GM18517 (cell line): ENCODE results near the gene CES2.
"Not testable (repeated sequence)": the region's sequence is repeated elsewhere in the genome, so short reads cannot be mapped to it uniquely, and the experiment has no call there.

ENCODE experiments used
- ATAC-seq: cut with Tn5 transposase; IDR thresholded peaks from one replicate; pipeline ENCODE4 v1.9.1; 2021; ENCODE audit warnings: mild to moderate bottlenecking, moderate library complexity; ENCODE audit not compliant: unreplicated experiment

Gene CES2

DNA sequence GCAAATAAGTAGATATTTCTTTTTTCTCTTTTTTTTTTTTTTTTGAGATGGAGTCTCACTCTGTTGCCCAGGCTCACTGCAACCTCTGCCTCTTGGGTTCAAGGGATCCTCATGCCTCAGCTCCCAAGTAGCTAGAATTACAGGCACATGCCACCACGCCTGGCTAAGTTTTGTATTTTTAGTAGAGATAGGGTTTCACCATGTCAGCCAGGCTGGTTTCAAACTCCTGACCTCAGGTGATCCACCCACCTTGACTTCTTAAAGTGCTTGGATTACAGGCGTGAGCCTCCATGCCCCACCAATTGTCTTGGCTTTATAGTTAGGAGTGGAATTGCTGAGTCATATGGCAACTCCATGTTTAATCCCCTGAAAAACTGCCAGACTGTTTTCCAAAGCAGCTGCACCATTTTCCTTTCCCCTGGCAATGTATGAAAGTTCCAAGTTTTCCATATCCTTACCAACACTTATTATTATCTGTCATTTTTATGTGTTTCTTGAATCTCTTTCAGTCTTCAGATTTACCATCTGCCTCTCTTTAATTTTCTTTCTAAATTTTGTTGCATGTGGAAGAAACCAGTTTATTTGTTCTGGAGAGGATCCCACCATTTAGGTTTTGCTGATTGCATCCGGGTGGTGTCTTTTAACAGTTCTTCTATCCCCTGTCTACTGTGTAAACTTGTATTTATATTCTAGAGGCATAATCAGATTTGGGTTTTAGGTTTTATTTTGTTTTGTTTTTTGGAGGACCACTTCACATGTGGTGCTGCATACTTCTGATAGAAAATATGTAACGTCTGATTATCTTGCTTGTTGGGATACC, 15.9 kb downstream of the CES2 start:
- ATAC-seq, result no peak

DNA sequence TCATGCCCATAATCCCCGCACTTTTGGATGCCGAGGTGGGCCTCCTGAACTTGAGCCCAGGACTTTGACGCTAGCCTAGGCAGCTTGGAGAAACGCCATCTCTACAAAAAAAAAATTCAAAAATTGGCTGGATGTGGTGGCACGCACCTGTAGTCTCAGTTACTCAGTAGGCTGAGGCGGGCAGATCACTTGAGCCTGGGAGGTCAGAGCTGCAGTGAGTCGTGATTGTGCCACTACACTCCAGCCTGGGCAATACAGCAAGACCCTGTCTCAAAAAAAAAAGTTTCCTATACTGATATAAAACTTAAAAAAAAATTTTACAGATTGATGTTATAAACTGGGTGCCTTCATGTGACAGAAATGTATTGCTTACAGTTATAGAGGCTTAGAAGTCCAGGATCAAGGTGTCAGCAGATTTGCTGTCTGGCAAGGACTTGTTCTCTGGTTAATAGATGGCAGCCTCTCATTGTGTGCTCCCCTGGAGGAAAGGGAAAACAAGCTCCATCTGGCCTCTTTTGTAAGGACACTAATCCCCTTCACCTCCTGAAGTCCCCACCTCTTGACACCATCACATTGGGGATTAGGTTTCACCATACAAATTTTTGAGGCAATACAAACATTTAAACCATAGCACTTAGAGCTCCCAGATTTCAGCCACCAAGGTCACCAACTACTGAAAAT, 17.3 kb downstream of the CES2 start:
- no peak for ATAC-seq

- ATAC-seq, result no peak
These were observed 18.3 kb downstream of the CES2 start for GRCh38 chr16:66953462-66954096.

- ATAC-seq, result no peak
These were observed 18.9 kb downstream of the CES2 start for GRCh38 chr16:66954097-66954659.

- ATAC-seq, result not testable (repeated sequence)
These were observed 20.2 kb downstream of the CES2 start for GRCh38 chr16:66955363-66956153.

DNA sequence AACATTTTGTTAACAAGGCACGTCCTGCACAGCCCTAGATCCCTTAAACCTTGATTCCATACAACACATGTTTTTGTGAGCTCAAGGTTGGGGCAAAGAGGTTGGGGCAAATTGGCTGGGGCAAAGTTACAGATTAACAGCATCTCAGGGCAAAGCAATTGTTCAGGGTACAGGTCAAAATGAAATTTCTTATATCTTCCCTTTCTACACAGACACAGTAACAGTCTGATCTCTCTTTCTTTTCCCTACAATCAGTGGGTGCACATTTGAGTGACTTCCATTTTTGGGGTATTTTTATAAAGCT, 20.8 kb downstream of the CES2 start:
- not testable (repeated sequence) for ATAC-seq

GRCh38 chr16:66958857-66959703, 23.8 kb downstream of the CES2 start:
- ATAC-seq, result no peak

GRCh38 chr16:66959704-66960161, 24.4 kb downstream of the CES2 start:
- no peak for ATAC-seq

DNA sequence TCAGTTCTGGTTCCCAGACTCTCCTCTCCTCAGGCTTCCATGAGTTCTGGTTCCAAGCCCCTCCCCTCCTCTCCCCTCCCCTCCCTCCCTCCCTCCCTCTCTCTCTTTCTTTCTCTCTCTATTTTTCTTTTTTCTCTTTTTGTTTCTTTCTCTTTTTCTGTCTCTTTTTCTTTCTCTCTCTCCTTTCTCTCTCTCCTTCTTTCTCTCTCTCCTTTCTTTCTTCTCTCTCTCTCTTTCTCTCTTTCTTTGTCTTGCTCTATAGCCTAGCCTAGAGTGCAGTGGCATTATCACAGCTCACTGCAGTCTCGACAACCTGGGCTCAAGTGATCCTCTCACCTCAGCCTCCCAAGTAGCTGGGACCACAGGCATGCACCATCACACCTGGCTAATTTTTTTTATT, 25.0 kb downstream of the CES2 start:
- no peak for ATAC-seq

GRCh38 chr16:66961065-66961744, 25.9 kb downstream of the CES2 start, which contains the start of gene CES3:
CES3 (plus strand) TSS chr16:66961266; CDS start chr16:66961308, 42 bp downstream.
- peak; percentile 81 for ATAC-seq

- no peak for ATAC-seq
These were observed 26.6 kb downstream of the CES2 start for GRCh38 chr16:66961914-66962313.

GRCh38 chr16:66964049-66964448, 28.7 kb downstream of the CES2 start:
- no peak for ATAC-seq

GRCh38 chr16:66968847-66969246, 33.5 kb downstream of the CES2 start:
- ATAC-seq, result no peak

DNA sequence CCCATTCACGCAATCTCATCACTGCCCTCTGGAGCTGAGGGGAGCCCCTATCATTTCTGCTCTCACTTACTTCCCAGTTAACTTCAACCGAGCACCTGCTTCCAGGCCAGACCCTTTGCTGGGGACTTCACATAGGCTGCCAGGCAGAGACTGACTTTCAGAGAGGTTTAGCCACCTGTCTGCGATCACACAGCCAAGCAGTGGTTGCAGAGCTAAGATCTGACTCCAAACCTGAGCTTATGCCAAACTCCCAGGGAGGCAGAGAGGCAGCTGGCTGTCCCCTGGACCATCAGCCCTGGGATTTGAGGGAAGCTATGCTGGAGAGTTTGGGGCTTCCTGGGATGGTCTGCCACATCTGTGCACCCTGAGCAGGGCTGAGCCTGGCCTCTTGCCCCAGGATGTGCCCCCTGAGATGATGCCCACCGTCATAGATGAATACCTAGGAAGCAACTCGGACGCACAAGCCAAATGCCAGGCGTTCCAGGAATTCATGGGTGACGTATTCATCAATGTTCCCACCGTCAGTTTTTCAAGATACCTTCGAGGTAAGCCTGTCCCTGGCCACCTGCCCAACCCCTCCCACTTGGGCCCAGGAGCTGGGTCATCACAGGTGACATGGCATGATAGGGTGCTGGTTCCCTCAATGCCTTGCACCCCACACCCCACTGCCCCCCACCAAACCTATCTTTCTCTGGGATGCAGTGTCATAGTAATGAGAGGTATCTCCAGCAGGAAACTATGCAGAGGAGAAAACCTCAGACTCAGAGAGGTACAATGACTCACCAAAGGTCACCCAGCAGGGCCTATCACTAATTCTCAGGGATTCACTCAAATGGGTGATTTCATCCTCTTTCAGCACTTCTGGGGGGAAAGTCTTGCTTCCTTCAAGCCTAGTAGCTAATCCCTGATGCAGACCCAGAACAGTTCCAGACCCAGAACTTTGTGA, 35.7 kb downstream of the CES2 start:
- ATAC-seq, result no peak

GRCh38 chr16:66972983-66973382, 37.7 kb downstream of the CES2 start:
- no peak for ATAC-seq

GRCh38 chr16:66973716-66974115, 38.4 kb downstream of the CES2 start:
- no peak for ATAC-seq

DNA sequence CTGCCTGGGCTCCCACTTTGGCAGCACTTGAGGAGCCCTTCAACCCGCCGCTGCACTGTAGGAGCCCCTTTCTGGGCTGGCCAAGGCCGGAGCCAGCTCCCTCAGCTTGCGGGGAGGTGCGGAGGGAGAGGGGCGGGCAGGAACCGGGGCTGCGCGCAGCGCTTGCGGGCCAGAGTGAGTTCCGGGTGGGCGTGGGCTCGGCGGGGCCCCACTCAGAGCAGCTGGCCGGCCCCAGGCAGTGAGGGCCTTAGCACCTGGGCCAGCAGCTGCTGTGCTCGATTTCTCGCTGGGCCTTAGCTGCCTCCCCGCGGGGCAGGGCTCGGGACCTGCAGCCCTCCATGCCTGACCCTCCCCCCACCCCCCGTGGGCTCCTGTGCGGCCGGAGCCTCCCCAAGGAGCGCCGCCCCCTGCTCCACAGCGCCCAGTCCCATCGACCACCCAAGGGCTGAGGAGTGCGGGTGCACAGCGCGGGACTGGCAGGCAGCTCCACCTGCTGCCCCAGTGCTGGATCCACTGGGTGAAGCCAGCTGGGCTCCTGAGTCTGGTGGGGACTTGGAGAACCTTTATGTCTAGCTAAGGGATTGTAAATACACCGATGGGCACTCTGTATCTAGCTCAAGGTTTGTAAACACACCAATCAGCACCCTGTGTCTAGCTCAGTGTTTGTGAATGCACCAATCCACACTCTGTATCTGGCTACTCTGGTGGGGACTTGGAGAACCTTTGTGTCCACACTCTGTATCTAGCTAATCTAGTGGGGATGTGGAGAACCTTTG, 39.0 kb downstream of the CES2 start:
- not testable (repeated sequence) for ATAC-seq

DNA sequence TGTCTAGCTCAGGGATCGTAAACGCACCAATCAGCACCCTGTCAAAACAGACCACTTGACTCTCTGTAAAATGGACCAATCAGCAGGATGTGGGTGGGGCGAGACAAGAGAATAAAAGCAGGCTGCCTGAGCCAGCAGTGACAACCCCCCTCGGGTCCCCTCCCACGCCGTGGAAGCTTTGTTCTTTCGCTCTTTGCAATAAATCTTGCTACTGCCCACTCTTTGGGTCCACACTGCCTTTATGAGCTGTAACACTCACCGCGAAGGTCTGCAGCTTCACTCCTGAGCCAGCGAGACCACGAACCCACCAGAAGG, 39.6 kb downstream of the CES2 start:
- not testable (repeated sequence) for ATAC-seq
